ENCODE results near the gene LRP6. TPM values are rescaled to one million over a fixed set of nuclear protein-coding genes. Genes with fewer than 3 reads are reported as not detected.

Gene LRP6
- total RNA-seq, 2 donors from 2014 or later = 23.1 to 26.7 TPM

DNA sequence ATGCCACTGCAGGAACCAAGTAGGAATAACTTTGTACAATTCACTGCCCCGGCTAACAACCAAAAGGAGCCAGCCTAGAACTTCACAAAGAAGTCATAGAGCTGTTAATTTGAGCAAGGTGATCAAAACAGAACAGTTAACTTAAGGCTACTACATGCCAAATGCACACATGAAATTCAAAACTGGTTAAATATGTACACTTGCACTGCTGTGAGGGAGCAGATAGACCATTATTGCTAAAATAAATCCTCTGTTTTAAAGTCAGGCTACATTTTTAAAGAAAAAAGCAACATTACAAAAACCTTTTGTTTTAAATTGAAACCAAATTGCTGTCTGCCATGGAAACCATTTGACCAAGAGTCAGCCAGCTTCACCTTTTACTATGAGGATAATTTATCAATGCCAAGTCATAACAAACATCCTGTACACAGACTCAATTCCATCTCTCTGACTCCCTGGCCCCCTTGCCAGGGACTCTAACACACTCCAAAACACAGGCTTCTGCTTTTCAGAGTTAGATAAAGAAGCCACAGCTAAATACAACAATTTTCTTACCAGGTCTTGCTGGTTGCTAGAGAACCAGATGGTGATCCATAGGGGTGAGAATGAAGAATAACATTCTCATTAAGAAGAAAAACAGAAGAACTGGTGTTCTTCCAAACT lies 84.0 kb downstream of the LRP6 start:
- ATAC-seq = no peak
- no peaks in the 10 kb centered on the region for H3K36me3 ChIP-seq (replicated peaks in 1 of 2; ENCODE audit: insufficient read depth in 1 of 2, low read depth in 2 of 2)
- no peak overlapping the region for H3K4me3 ChIP-seq
- DNase-seq = no peak
- WGBS, 2 donors = 67% methylated on average over 1 of the region's 1 CpG
- no peaks in the 10 kb centered on the region for H3K27me3 ChIP-seq
- H3K27ac ChIP-seq = peak overlapping the region in 2 of 4 donors; percentile 56 to 63
- H3K9me3 ChIP-seq = no peaks in the 10 kb centered on the region
- intact Hi-C loops (cut with DNase I) = no loop called here
- no peak for TF ChIP-seq POLR2A (IDR thresholded peaks at IDR 0.05)
- no peak for TF ChIP-seq CTCF (IDR thresholded peaks at IDR 0.05)
- H3K4me1 ChIP-seq = peaks cover 20% of the 10 kb centered on the region

GRCh38 chr12:12181511-12181910 lies 85.3 kb downstream of the LRP6 start:
- no peak for TF ChIP-seq CTCF (IDR thresholded peaks at IDR 0.05)
- no peak for TF ChIP-seq POLR2A (IDR thresholded peaks at IDR 0.05)
- Histone ChIP-seq H3K27me3 (no peaks in the 10 kb centered on the region), H3K36me3 (replicated peaks in 1 of 2; ENCODE audit: insufficient read depth in 1 of 2, low read depth in 2 of 2) (no peaks in the 10 kb centered on the region), H3K4me1 (peaks cover 20% of the 10 kb centered on the region), H3K9me3 (no peaks in the 10 kb centered on the region), H3K4me3 (no peak overlapping the region), H3K27ac (peak overlapping the region in 1 of 4 donors; percentile 63)
- DNase-seq = no peak
- intact Hi-C loops (cut with DNase I) = no loop called here
- ATAC-seq = no peak
- 83 to 97% methylated on average over 1 of the region's 1 CpG for WGBS, 2 donors

DNA sequence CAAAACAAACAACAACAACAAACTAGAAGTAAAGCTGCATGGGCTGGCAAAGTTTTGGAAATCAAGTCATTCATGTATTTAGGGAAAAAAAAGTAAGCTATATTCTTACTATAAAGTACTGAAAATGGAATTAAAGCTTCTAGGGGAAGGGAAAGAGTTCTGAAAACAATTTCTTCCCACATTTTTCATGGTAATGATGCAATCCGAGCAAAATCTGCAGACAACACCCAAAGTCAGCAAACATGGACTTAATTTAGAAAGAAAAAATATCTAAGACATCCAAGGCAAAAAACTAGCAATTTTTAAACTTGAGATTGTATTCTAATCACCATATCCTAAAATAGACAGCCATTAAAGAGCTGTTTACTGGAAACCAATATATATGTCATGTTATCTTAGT lies 86.3 kb downstream of the LRP6 start:
- no peaks in the 10 kb centered on the region for H3K36me3 ChIP-seq (replicated peaks in 1 of 2; ENCODE audit: insufficient read depth in 1 of 2, low read depth in 2 of 2)
- ATAC-seq = no peak
- 78 to 81% methylated on average over 1 of the region's 1 CpG for WGBS, 2 donors
- H3K4me1 ChIP-seq = peaks cover 20% of the 10 kb centered on the region
- H3K27ac ChIP-seq = no peak overlapping the region
- no peaks in the 10 kb centered on the region for H3K27me3 ChIP-seq
- intact Hi-C loops (cut with DNase I) = no loop called here
- no peak for DNase-seq
- no peak overlapping the region for H3K4me3 ChIP-seq
- TF ChIP-seq CTCF (IDR thresholded peaks at IDR 0.05) (no peak), POLR2A (IDR thresholded peaks at IDR 0.05) (no peak)
- H3K9me3 ChIP-seq = no peaks in the 10 kb centered on the region

DNA sequence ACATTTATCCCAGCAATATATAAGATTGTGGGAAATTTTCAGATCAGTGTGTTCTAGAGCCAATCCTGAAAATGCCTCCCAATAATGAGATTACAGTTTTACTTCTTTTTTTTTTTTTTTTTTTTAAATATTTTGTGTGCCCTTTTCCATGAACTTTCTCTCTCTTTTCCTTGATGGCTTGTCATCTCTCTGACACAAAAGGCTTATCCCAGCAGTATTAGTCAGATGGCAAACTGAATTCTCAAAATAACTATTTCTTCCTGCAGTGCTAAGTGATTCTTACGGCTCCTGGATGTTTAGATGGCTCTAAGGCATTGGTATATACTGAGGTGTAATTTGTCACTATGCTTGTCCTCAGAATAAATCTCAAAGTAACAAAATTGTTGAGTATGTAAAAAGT lies 86.7 kb downstream of the LRP6 start:
- 36 to 52% methylated on average over 1 of the region's 1 CpG for WGBS, 2 donors
- no peaks in the 10 kb centered on the region for H3K9me3 ChIP-seq
- peaks cover 15% of the 10 kb centered on the region for H3K4me1 ChIP-seq
- ATAC-seq (no peak), DNase-seq (no peak)
- no peak overlapping the region for H3K4me3 ChIP-seq
- no peaks in the 10 kb centered on the region for H3K27me3 ChIP-seq
- TF ChIP-seq CTCF (IDR thresholded peaks at IDR 0.05) (no peak), POLR2A (IDR thresholded peaks at IDR 0.05) (no peak)
- intact Hi-C loops (cut with DNase I) = no loop called here
- H3K27ac ChIP-seq = no peak overlapping the region
- no peaks in the 10 kb centered on the region for H3K36me3 ChIP-seq (replicated peaks in 1 of 2; ENCODE audit: insufficient read depth in 1 of 2, low read depth in 2 of 2)

DNA sequence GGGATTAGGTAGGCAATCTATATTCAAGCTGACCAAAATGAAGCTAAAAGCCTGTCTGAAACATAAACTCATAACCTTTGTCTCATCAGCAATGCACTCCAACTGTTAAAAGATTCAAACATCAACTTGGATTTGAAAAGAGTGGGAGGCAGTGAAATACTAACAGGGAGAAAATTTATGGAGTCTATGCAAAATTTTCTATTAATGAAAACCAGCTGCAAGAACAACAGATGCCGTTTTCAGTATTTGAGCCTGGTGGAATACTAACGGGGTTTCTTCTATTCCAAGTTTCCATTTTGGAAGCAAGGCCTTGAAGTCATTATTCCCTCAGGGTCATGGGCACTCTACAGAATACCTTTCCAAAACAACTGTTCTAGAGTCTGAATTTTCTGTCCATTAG lies 88.3 kb downstream of the LRP6 start:
- ATAC-seq = no peak
- 55 to 66% methylated on average over 2 of the region's 2 CpGs for WGBS, 2 donors

More for the DNA sequence above, 88.3 kb downstream of the LRP6 start:
- TF ChIP-seq POLR2A (IDR thresholded peaks at IDR 0.05) (no peak), CTCF (IDR thresholded peaks at IDR 0.05) (no peak)
- Histone ChIP-seq H3K9me3 (no peaks in the 10 kb centered on the region), H3K27me3 (no peaks in the 10 kb centered on the region), H3K27ac (no peak overlapping the region), H3K4me1 (peaks cover 23% of the 10 kb centered on the region), H3K36me3 (replicated peaks in 1 of 2; ENCODE audit: insufficient read depth in 1 of 2, low read depth in 2 of 2) (no peaks in the 10 kb centered on the region), H3K4me3 (no peak overlapping the region)
- intact Hi-C loops (cut with DNase I) = no loop called here
- DNase-seq = no peak
